ENCODE results near the gene MCUB.

DNA sequence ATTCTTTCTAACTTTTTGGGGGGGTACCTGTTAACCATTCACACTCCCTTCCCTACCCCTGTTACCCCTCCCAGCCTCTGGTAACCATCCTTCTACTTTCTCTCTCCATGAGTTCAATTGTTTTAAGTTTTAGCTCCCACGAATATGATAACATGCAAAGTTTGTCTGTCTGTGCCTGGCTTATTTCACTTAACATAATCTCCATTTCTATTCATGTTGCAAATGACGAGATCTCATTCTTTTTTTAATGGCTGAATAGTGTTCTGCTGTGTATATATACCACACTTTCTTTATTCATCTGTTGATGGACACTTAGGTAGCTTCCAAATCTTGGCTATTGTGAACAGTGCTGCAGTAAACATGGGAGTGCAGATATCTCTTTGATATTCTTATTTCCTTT lies 41.3 kb downstream of the MCUB start:
- no peak for TF ChIP-seq EZH2 (IDR thresholded peaks at IDR 0.05; ENCODE audit: insufficient read depth, poor library complexity, severe bottlenecking)
- no peak for TF ChIP-seq EZH2phosphoT487 (IDR thresholded peaks at IDR 0.05; ENCODE audit: insufficient read depth, low read depth)

All from GM23248 (cell line).